DMS53 treated with DMSO at 0.1 percent for 48 hours (cell line): Measurements from ENCODE around the gene KRTCAP3.
A peak's percentile ranks its signal among the peaks of the same experiment; 100 is the strongest.
"Not testable (repeated sequence)": the region's sequence is repeated elsewhere in the genome, so short reads cannot be mapped to it uniquely, and the experiment has no call there.

Experiments used
- DNase-seq: peaks from one replicate; lab custom pipeline; 2025; ENCODE audit not compliant: unreplicated experiment; lab: John Stamatoyannopoulos, UW

The KRTCAP3 gene

GRCh38 chr2:27441958-27442919 is at the start of gene KRTCAP3:
TSS of gene KRTCAP3 (plus strand) at chr2:27442381. CDS start at chr2:27442413, 32 bp downstream.
- peak; percentile 21 for DNase-seq

GRCh38 chr2:27393225-27393624 is 49.0 kb upstream of the KRTCAP3 start:
- DNase-seq = no peak

GRCh38 chr2:27398962-27399361 is 43.2 kb upstream of the KRTCAP3 start:
- no peak for DNase-seq

- no peak for DNase-seq
These were observed 41.6 kb upstream of the KRTCAP3 start for GRCh38 chr2:27400348-27401135.

- no peak for DNase-seq
These were observed 34.2 kb upstream of the KRTCAP3 start for GRCh38 chr2:27407798-27408491.

GRCh38 chr2:27408601-27409320 is 33.4 kb upstream of the KRTCAP3 start:
- DNase-seq = no peak

GRCh38 chr2:27409321-27410073 is 32.7 kb upstream of the KRTCAP3 start, which contains the start of gene PPM1G:
TSS of gene PPM1G (minus strand) at chr2:27409591. CDS start at chr2:27409422, 169 bp downstream.
- DNase-seq = peak; percentile 86

GRCh38 chr2:27412419-27413152 is 29.6 kb upstream of the KRTCAP3 start:
- DNase-seq = no peak

- DNase-seq = no peak
These were observed 26.0 kb upstream of the KRTCAP3 start for GRCh38 chr2:27416151-27416550.

- DNase-seq = no peak
These were observed 21.2 kb upstream of the KRTCAP3 start for GRCh38 chr2:27420996-27421395.

- no peak for DNase-seq
These were observed 20.4 kb upstream of the KRTCAP3 start for GRCh38 chr2:27421660-27422250.

GRCh38 chr2:27422958-27423357 is 19.2 kb upstream of the KRTCAP3 start:
- no peak for DNase-seq

GRCh38 chr2:27425039-27425438 is 17.1 kb upstream of the KRTCAP3 start:
- DNase-seq = not testable (repeated sequence)

- no peak for DNase-seq
These were observed 14.3 kb upstream of the KRTCAP3 start for GRCh38 chr2:27427863-27428212.

- peak; percentile 59 for DNase-seq
These were observed 13.8 kb upstream of the KRTCAP3 start, which contains the start of gene NRBP1 for GRCh38 chr2:27428213-27428977. TSS of gene NRBP1 (plus strand) at chr2:27428631. CDS start at chr2:27433274, 4,643 bp downstream.

- DNase-seq = peak; percentile 60
These were observed 13.1 kb upstream of the KRTCAP3 start for GRCh38 chr2:27428978-27429541.

- DNase-seq = no peak
These were observed 10.8 kb upstream of the KRTCAP3 start for GRCh38 chr2:27431395-27431794.

GRCh38 chr2:27435628-27436027 is 6.6 kb upstream of the KRTCAP3 start:
- DNase-seq = no peak
